GM18909 (cell line): ENCODE results near the gene EMP1.
A peak's percentile ranks its signal among the peaks of the same experiment; 100 is the strongest.

ENCODE experiments used
- ATAC-seq: cut with Tn5 transposase; IDR thresholded peaks from one replicate; pipeline ENCODE4 v1.9.1; 2021; ENCODE audit warnings: mild to moderate bottlenecking; ENCODE audit not compliant: unreplicated experiment, poor library complexity

The EMP1 gene

GRCh38 chr12:13196130-13196921, at the start of gene EMP1:
EMP1 (plus strand) TSS chr12:13196726; CDS start chr12:13211511, 14,785 bp downstream.
- peak; percentile 90 for ATAC-seq

GRCh38 chr12:13147688-13148484, 48.6 kb upstream of the EMP1 start:
- no peak for ATAC-seq

- no peak for ATAC-seq
Observed at GRCh38 chr12:13148485-13148847, 48.1 kb upstream of the EMP1 start.

- no peak for ATAC-seq
Observed at GRCh38 chr12:13149411-13149810, 47.1 kb upstream of the EMP1 start.

- no peak for ATAC-seq
Observed at GRCh38 chr12:13152281-13152680, 44.2 kb upstream of the EMP1 start.

GRCh38 chr12:13152756-13153155, 43.8 kb upstream of the EMP1 start:
- no peak for ATAC-seq

- no peak for ATAC-seq
Observed at GRCh38 chr12:13153180-13153579, 43.3 kb upstream of the EMP1 start.

- ATAC-seq = no peak
Observed at GRCh38 chr12:13154027-13154538, 42.4 kb upstream of the EMP1 start.

- no peak for ATAC-seq
Observed at GRCh38 chr12:13154831-13155230, 41.7 kb upstream of the EMP1 start.

- ATAC-seq = no peak
Observed at GRCh38 chr12:13156277-13156676, 40.2 kb upstream of the EMP1 start.

- no peak for ATAC-seq
Observed at GRCh38 chr12:13161172-13161571, 35.4 kb upstream of the EMP1 start.

- no peak for ATAC-seq
Observed at GRCh38 chr12:13162904-13163303, 33.6 kb upstream of the EMP1 start.

- ATAC-seq = no peak
Observed at GRCh38 chr12:13163868-13164635, 32.5 kb upstream of the EMP1 start.

GRCh38 chr12:13164921-13165616, 31.5 kb upstream of the EMP1 start:
- peak; percentile 13 for ATAC-seq

- ATAC-seq = peak; percentile 92
Observed at GRCh38 chr12:13165617-13166041, 30.9 kb upstream of the EMP1 start.

GRCh38 chr12:13167226-13167625, 29.3 kb upstream of the EMP1 start:
- no peak for ATAC-seq

GRCh38 chr12:13167906-13168305, 28.6 kb upstream of the EMP1 start:
- no peak for ATAC-seq

- ATAC-seq = no peak
Observed at GRCh38 chr12:13169272-13169671, 27.3 kb upstream of the EMP1 start.

- ATAC-seq = no peak
Observed at GRCh38 chr12:13170892-13171490, 25.5 kb upstream of the EMP1 start.
